Measurements from ENCODE around the gene TBC1D14.

DNA sequence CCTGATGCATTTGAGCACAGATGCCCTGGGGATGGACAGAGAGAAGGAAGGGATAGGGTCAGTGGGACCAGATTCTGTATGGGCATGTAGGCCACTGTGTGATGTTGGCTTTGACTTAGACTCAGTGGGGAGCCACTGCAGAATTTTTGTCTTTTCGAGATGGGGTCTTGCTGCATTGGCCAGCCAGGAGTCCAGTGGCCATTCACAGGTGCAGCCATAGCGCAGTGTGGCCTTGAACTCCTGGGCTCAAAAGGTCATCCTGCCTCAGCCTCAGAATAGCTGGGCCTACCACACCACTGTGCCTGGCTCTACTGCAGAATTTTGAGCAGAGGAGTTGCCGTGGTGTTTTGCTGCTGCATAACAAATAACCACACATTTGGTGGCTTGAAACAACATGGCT lies 22.8 kb downstream of the TBC1D14 start:
- TF ChIP-seq, protein P1, sequence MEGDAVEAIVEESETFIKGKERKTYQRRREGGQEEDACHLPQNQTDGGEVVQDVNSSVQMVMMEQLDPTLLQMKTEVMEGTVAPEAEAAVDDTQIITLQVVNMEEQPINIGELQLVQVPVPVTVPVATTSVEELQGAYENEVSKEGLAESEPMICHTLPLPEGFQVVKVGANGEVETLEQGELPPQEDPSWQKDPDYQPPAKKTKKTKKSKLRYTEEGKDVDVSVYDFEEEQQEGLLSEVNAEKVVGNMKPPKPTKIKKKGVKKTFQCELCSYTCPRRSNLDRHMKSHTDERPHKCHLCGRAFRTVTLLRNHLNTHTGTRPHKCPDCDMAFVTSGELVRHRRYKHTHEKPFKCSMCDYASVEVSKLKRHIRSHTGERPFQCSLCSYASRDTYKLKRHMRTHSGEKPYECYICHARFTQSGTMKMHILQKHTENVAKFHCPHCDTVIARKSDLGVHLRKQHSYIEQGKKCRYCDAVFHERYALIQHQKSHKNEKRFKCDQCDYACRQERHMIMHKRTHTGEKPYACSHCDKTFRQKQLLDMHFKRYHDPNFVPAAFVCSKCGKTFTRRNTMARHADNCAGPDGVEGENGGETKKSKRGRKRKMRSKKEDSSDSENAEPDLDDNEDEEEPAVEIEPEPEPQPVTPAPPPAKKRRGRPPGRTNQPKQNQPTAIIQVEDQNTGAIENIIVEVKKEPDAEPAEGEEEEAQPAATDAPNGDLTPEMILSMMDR (conservative IDR thresholded peaks at IDR 0.05; ENCODE audit: low read length) = no peak
- no peak for TF ChIP-seq EZH2phosphoT487 (IDR thresholded peaks at IDR 0.05; ENCODE audit: borderline replicate concordance)

Data from Loucy (cell line).